OCI-LY1 (cell line): Measurements from ENCODE around the gene ONECUT3.

ENCODE experiments used
- H2AFZ ChIP-seq: fragments of 200-600 bp; sonication (generic), shearing (Covaris generic); 2 replicates; pipeline ENCODE4 v1.6.0; 2014; ENCODE audit warnings: antibody characterized with exemption, mild to moderate bottlenecking, low read length
- H3F3A ChIP-seq: fragments of 200-600 bp; sonication (generic), shearing (Covaris generic); 2 replicates; pipeline ENCODE4 v1.6.0; 2014; ENCODE audit warnings: mild to moderate bottlenecking, antibody characterized with exemption, low read length, moderate library complexity; ENCODE audit not compliant: insufficient read depth
- H3K27ac ChIP-seq: fragments of 200-600 bp; sonication (generic); 2 replicates; pipeline ENCODE4 v1.5.1; 2014; ENCODE audit warnings: low read length, mixed run types, mild to moderate bottlenecking, low read depth; ENCODE audit not compliant: poor library complexity, severe bottlenecking
- H3K27me3 ChIP-seq: fragments of 200-600 bp; sonication (generic); 2 replicates; pipeline ENCODE4 v1.6.0; 2014; ENCODE audit warnings: antibody characterized with exemption, mild to moderate bottlenecking, low read length, moderate library complexity; ENCODE audit not compliant: insufficient read depth
- H3K36me3 ChIP-seq: fragments of 200-600 bp; sonication (generic); 2 replicates; pipeline ENCODE4 v1.6.1; 2014; ENCODE audit warnings: mild to moderate bottlenecking, antibody characterized with exemption, low read length, moderate library complexity, mixed read lengths; ENCODE audit not compliant: insufficient read depth
- H3K4me1 ChIP-seq: fragments of 200-600 bp; sonication (generic); 2 replicates; pipeline ENCODE4 v1.5.1; 2014; ENCODE audit warnings: mild to moderate bottlenecking, low read length, moderate library complexity; ENCODE audit not compliant: insufficient read depth, severe bottlenecking
- H3K4me2 ChIP-seq: fragments of 200-600 bp; sonication (generic), shearing (Covaris generic); 2 replicates; pipeline ENCODE4 v1.6.1; 2014; ENCODE audit warnings: low read length
- H3K4me3 ChIP-seq: fragments of 200-600 bp; sonication (generic); 2 replicates; pipeline ENCODE4 v1.5.1; 2014; ENCODE audit warnings: low read length, low read depth, mild to moderate bottlenecking, mixed read lengths; ENCODE audit not compliant: poor library complexity, severe bottlenecking
- H3K79me2 ChIP-seq: fragments of 200-600 bp; shearing (Covaris generic); 2 replicates; pipeline ENCODE4 v1.6.1; 2016; ENCODE audit warnings: mixed run types, low read length, mixed read lengths; ENCODE audit not compliant: insufficient read depth
- H3K9ac ChIP-seq: fragments of 200-600 bp; sonication (generic), shearing (Covaris generic); 2 replicates; pipeline ENCODE4 v1.6.1; 2014; ENCODE audit warnings: mild to moderate bottlenecking, low read length, mixed read lengths
- H3K9me2 ChIP-seq: fragments of 200-600 bp; sonication (generic), shearing (Covaris generic); 2 replicates; pipeline ENCODE4 v1.6.1; 2014; ENCODE audit warnings: low read depth, mild to moderate bottlenecking, low read length, mixed read lengths
- H3K9me3 ChIP-seq: fragments of 200-600 bp; shearing (Covaris generic); 2 replicates; pipeline ENCODE4 v1.6.1; 2014; ENCODE audit warnings: low read length, mixed read lengths
- H4K20me1 ChIP-seq: fragments of 200-600 bp; sonication (generic), shearing (Covaris generic); 2 replicates; pipeline ENCODE4 v1.6.0; 2016; ENCODE audit warnings: mild to moderate bottlenecking, low read length; ENCODE audit not compliant: insufficient read depth
- CTCF ChIP-seq: fragments of 200-600 bp; sonication (generic), shearing (Covaris generic); IDR thresholded peaks from 2 replicates; pipeline ENCODE4 v1.5.1; 2017; ENCODE audit warnings: mild to moderate bottlenecking, antibody characterized with exemption, low read length, moderate library complexity, mixed read lengths
- EZH2 ChIP-seq: fragments of 200-600 bp; sonication (generic), shearing (Covaris generic); IDR thresholded peaks from 2 replicates; pipeline ENCODE4 v1.8.0; 2017; ENCODE audit warnings: borderline replicate concordance, mixed run types, mild to moderate bottlenecking, antibody characterized with exemption, low read length, moderate library complexity, mixed read lengths

The ONECUT3 gene

GRCh38 chr19:1782521-1782920, 29.2 kb downstream of the ONECUT3 start:
- no peaks in the 10 kb centered on the region for H3K36me3 ChIP-seq
- H3F3A ChIP-seq: no peaks in the 10 kb centered on the region
- peaks cover 4% of the 10 kb centered on the region for H3K9me3 ChIP-seq
- peaks cover 6% of the 10 kb centered on the region for H3K4me1 ChIP-seq
- no peak overlapping the region for H2AFZ ChIP-seq
- no peaks in the 10 kb centered on the region for H3K79me2 ChIP-seq
- peaks cover 16% of the 10 kb centered on the region; the same call in 1 of the 2 replicates for H3K27me3 ChIP-seq
- H3K4me2 ChIP-seq: no peak overlapping the region
- no peak overlapping the region for H3K27ac ChIP-seq
- H3K9ac ChIP-seq: no peak overlapping the region
- H3K9me2 ChIP-seq: no peaks in the 10 kb centered on the region
- H4K20me1 ChIP-seq: no peaks in the 10 kb centered on the region
- TF ChIP-seq CTCF (no peak), EZH2 (no peak)
- H3K4me3 ChIP-seq: no peak overlapping the region

GRCh38 chr19:1783354-1783753, 30.0 kb downstream of the ONECUT3 start:
- no peaks in the 10 kb centered on the region for H3F3A ChIP-seq
- no peak overlapping the region for H3K4me2 ChIP-seq
- H3K79me2 ChIP-seq: no peaks in the 10 kb centered on the region
- H3K4me3 ChIP-seq: no peak overlapping the region
- H3K36me3 ChIP-seq: no peaks in the 10 kb centered on the region
- peaks cover 6% of the 10 kb centered on the region for H3K4me1 ChIP-seq
- H2AFZ ChIP-seq: no peak overlapping the region
- TF ChIP-seq EZH2 (no peak), CTCF (no peak)
- no peak overlapping the region for H3K27ac ChIP-seq
- no peak overlapping the region for H3K9ac ChIP-seq
- H3K9me2 ChIP-seq: no peaks in the 10 kb centered on the region
- H3K27me3 ChIP-seq: peaks cover 16% of the 10 kb centered on the region; the same call in 1 of the 2 replicates
- H3K9me3 ChIP-seq: peaks cover 4% of the 10 kb centered on the region
- H4K20me1 ChIP-seq: no peaks in the 10 kb centered on the region

DNA sequence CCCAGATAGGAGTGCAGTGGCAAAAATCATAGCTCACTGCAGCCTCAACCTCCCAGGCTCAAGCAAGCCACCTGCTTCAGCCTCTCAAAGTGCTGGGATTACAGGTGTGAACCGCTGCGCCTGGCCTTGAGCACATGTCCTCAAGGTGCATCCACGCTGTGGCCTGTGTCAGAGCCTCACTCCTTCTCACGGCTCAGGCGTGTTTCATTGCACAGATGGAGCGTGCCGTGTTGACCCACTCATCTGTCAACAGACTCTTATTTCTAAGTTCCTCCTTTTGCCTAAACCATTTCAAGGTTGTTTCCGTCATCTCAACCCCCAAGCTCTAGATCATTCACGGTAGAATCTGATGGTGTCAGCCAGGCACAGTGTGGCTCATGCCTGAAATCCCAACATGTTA, 30.6 kb downstream of the ONECUT3 start:
- Histone ChIP-seq H3F3A (no peaks in the 10 kb centered on the region), H3K4me1 (peaks cover 6% of the 10 kb centered on the region), H2AFZ (no peak overlapping the region), H4K20me1 (no peaks in the 10 kb centered on the region), H3K4me2 (peak overlapping the region; percentile 29; the same call in 1 of the 2 replicates), H3K27me3 (peaks cover 16% of the 10 kb centered on the region; the same call in 1 of the 2 replicates), H3K9me3 (peaks cover 4% of the 10 kb centered on the region), H3K27ac (no peak overlapping the region), H3K9ac (no peak overlapping the region), H3K36me3 (no peaks in the 10 kb centered on the region), H3K4me3 (no peak overlapping the region), H3K9me2 (no peaks in the 10 kb centered on the region), H3K79me2 (no peaks in the 10 kb centered on the region)
- TF ChIP-seq CTCF (no peak), EZH2 (no peak)
